ENCODE results near the gene QRFP.

Gene QRFP

GRCh38 chr9:130904070-130905044 lies 7.7 kb upstream of the QRFP start:
- DNase-seq (ENCODE audit: low read depth): no peak

- DNase-seq (ENCODE audit: low read depth): no peak
These were observed 6.8 kb upstream of the QRFP start for GRCh38 chr9:130903194-130904069.

GRCh38 chr9:130902204-130903185 lies 5.9 kb upstream of the QRFP start:
- DNase-seq (ENCODE audit: low read depth): no peak

GRCh38 chr9:130901498-130902203 lies 5.0 kb upstream of the QRFP start:
- DNase-seq (ENCODE audit: low read depth): no peak

- no peak for DNase-seq (ENCODE audit: low read depth)
These were observed 4.3 kb upstream of the QRFP start for GRCh38 chr9:130900701-130901497.

GRCh38 chr9:130899051-130899748 lies 2.6 kb upstream of the QRFP start:
- DNase-seq (ENCODE audit: low read depth): no peak

- DNase-seq (ENCODE audit: low read depth): no peak
These were observed 1.9 kb upstream of the QRFP start for GRCh38 chr9:130898552-130898852.

GRCh38 chr9:130897848-130898551 lies 1.4 kb upstream of the QRFP start:
- no peak for DNase-seq (ENCODE audit: low read depth)

- DNase-seq (ENCODE audit: low read depth): no peak
These were observed 616 bp upstream of the QRFP start for GRCh38 chr9:130897105-130897751.

- no peak for DNase-seq (ENCODE audit: low read depth)
These were observed 955 bp downstream of the QRFP start for GRCh38 chr9:130895481-130896232.

GRCh38 chr9:130895038-130895437 lies 1.6 kb downstream of the QRFP start:
- DNase-seq (ENCODE audit: low read depth): no peak

- no peak for DNase-seq (ENCODE audit: low read depth)
These were observed 2.1 kb downstream of the QRFP start for GRCh38 chr9:130894546-130894945.

GRCh38 chr9:130893341-130894101 lies 3.1 kb downstream of the QRFP start:
- no peak for DNase-seq (ENCODE audit: low read depth)

GRCh38 chr9:130892477-130893304 lies 3.9 kb downstream of the QRFP start:
- DNase-seq (ENCODE audit: low read depth): no peak

GRCh38 chr9:130891688-130892476 lies 4.7 kb downstream of the QRFP start:
- no peak for DNase-seq (ENCODE audit: low read depth)

Data from stimulated activated CD8-positive, alpha-beta memory T cell treated with anti-CD3 and anti-CD28 coated beads, Interleukin-7, amount 100 ng/mL, for 24 hours (primary cell).